ENCODE data around the gene PLPPR1. TPM values are rescaled to one million over a fixed set of nuclear protein-coding genes. Genes with fewer than 3 reads are reported as not detected.

The PLPPR1 gene
- total and polyA plus RNA-seq, 2 donors (not counting 3 experiments of a cell fraction or from before 2014, with no cell fraction given), result 0.18 to 0.50 TPM

DNA sequence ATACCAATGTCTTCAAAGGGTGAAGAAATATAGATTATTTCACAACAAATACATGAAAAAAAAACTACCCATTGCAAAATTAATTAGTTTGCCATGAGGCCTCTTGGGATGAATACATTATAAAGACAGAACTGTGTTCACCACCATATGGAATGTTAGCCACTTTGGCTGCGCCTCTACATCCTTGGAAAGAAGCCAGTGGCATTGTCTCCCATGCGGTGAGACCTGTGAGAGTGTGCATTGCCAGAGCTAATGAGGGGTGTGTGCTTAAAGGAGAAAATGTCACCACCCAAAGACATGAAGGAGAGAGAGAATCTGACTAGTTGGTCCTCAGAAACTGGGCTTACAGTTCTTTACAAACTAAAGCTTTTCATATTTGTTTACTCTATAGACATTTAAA, 110.6 kb downstream of the PLPPR1 start:
- H3K4me2 ChIP-seq (ENCODE audit: insufficient read depth, low read length), result no peak overlapping the region
- no peak for TF ChIP-seq MYC (IDR thresholded peaks at IDR 0.05; ENCODE audit: low read depth, low read length)
- H4K20me1 ChIP-seq (replicated peaks; ENCODE audit: control insufficient read depth, extremely low read depth, insufficient read depth, low read length), result no peaks in the 10 kb centered on the region
- no peak overlapping the region for H2AFZ ChIP-seq (ENCODE audit: low read depth, low read length)
- ChIA-PET POLR2A (no interaction called here), CTCF (no interaction called here)
- H3K9me1 ChIP-seq (replicated peaks; ENCODE audit: control insufficient read depth, extremely low read depth, insufficient read depth, low read length), result no peaks in the 10 kb centered on the region
- FAIRE-seq (no peak), DNase-seq (ENCODE audit: low read depth, low spot score) (no peak)
- peaks cover 0 to 1% of the 10 kb centered on the region in 2 experiments for H3K27me3 ChIP-seq (ENCODE audit: control insufficient read depth in 2 of 2, insufficient read depth in 2 of 2, low read length in 2 of 2)
- H3K27ac ChIP-seq (ENCODE audit: insufficient read depth, low read depth, low read length), result no peak overlapping the region
- no peaks in the 10 kb centered on the region for H3K9me3 ChIP-seq (replicated peaks; ENCODE audit: control insufficient read depth, insufficient read depth, low read length)
- H3K79me2 ChIP-seq (ENCODE audit: control insufficient read depth, insufficient read depth, low read length), result no peaks in the 10 kb centered on the region
- H3K4me3 ChIP-seq (replicated peaks in 1 of 3; ENCODE audit: insufficient read depth in 1 of 3, low read depth in 1 of 3, low read length in 3 of 3), result no peak overlapping the region
- H3K36me3 ChIP-seq (ENCODE audit: control insufficient read depth in 2 of 2, extremely low read depth in 1 of 2, insufficient read depth in 2 of 2, low read length in 2 of 2), result no peaks in the 10 kb centered on the region
- no peaks in the 10 kb centered on the region for H3K4me1 ChIP-seq (ENCODE audit: control insufficient read depth, extremely low read depth, insufficient read depth, low read length)
- intact Hi-C loops (cut with micrococcal nuclease), result no loop called here
- BruUV-seq (replicated peaks), result no TSS peak
- dilution Hi-C loops (cut with MboI; ENCODE audit: extremely low pct_ligation_motif_present, low sequenced_read_pairs), result no loop called here
- H3K9ac ChIP-seq (replicated peaks; ENCODE audit: extremely low read depth, insufficient read depth, low read length), result no peak overlapping the region

DNA sequence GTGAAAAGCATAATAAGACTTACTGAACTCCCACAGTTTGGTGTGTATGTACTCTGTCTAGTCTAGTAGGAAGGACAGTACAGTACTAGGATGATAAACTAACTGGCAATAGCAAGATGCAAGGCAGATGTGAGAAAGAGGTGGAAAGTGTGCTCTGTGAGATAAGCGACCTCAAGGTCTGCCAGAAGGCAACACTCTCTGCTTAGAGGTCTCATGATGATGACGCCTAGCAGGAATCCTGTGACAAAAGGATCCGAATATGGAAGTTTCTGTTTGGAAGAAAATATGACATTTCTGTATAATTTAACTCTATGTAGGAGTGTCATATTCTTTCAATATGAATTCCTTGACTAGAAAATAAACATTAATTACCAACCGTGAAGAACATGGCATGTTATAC, 112.2 kb downstream of the PLPPR1 start:
- BruUV-seq (replicated peaks), result no TSS peak
- no peak overlapping the region for H2AFZ ChIP-seq (ENCODE audit: low read depth, low read length)
- intact Hi-C loops (cut with micrococcal nuclease), result no loop called here
- H3K79me2 ChIP-seq (ENCODE audit: control insufficient read depth, insufficient read depth, low read length), result no peaks in the 10 kb centered on the region
- no peak overlapping the region for H3K4me3 ChIP-seq (replicated peaks in 1 of 3; ENCODE audit: insufficient read depth in 1 of 3, low read depth in 1 of 3, low read length in 3 of 3)
- no peaks in the 10 kb centered on the region for H3K9me3 ChIP-seq (replicated peaks; ENCODE audit: control insufficient read depth, insufficient read depth, low read length)
- ChIA-PET CTCF (interaction anchor here (0.9 kb wide), 1 partner anchor 19 kb away, joined by 3 read pairs; no protein-coding TSS in a partner anchor), POLR2A (no interaction called here)
- H3K9me1 ChIP-seq (replicated peaks; ENCODE audit: control insufficient read depth, extremely low read depth, insufficient read depth, low read length), result no peaks in the 10 kb centered on the region
- FAIRE-seq (no peak), DNase-seq (ENCODE audit: low read depth, low spot score) (no peak)
- no peaks in the 10 kb centered on the region for H4K20me1 ChIP-seq (replicated peaks; ENCODE audit: control insufficient read depth, extremely low read depth, insufficient read depth, low read length)
- peaks cover 0 to 1% of the 10 kb centered on the region in 2 experiments for H3K27me3 ChIP-seq (ENCODE audit: control insufficient read depth in 2 of 2, insufficient read depth in 2 of 2, low read length in 2 of 2)
- no peak overlapping the region for H3K4me2 ChIP-seq (ENCODE audit: insufficient read depth, low read length)
- H3K4me1 ChIP-seq (ENCODE audit: control insufficient read depth, extremely low read depth, insufficient read depth, low read length), result no peaks in the 10 kb centered on the region
- H3K36me3 ChIP-seq (ENCODE audit: control insufficient read depth in 2 of 2, extremely low read depth in 1 of 2, insufficient read depth in 2 of 2, low read length in 2 of 2), result no peaks in the 10 kb centered on the region
- no peak for TF ChIP-seq POLR2A (IDR thresholded peaks at IDR 0.05; ENCODE audit: low read depth, low read length)
- TF ChIP-seq FOS (IDR thresholded peaks at IDR 0.05; ENCODE audit: borderline replicate concordance, insufficient read depth, low read length), result no peak
- no peak for TF ChIP-seq MAX (IDR thresholded peaks at IDR 0.05; ENCODE audit: insufficient read depth, insufficient read length)
- TF ChIP-seq, protein P1, sequence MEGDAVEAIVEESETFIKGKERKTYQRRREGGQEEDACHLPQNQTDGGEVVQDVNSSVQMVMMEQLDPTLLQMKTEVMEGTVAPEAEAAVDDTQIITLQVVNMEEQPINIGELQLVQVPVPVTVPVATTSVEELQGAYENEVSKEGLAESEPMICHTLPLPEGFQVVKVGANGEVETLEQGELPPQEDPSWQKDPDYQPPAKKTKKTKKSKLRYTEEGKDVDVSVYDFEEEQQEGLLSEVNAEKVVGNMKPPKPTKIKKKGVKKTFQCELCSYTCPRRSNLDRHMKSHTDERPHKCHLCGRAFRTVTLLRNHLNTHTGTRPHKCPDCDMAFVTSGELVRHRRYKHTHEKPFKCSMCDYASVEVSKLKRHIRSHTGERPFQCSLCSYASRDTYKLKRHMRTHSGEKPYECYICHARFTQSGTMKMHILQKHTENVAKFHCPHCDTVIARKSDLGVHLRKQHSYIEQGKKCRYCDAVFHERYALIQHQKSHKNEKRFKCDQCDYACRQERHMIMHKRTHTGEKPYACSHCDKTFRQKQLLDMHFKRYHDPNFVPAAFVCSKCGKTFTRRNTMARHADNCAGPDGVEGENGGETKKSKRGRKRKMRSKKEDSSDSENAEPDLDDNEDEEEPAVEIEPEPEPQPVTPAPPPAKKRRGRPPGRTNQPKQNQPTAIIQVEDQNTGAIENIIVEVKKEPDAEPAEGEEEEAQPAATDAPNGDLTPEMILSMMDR (IDR thresholded peaks at IDR 0.05; ENCODE audit: extremely low read depth in 1 of 2, insufficient read depth in 1 of 2, low read depth in 1 of 2, low read length in 2 of 2), result no peak
- no peak for TF ChIP-seq GATA2 (IDR thresholded peaks at IDR 0.05; ENCODE audit: insufficient read depth, insufficient read length, low read depth, low read length)
- TF ChIP-seq EZH2 (IDR thresholded peaks at IDR 0.05; ENCODE audit: borderline replicate concordance, low read depth, low read length, severe bottlenecking), result no peak
- TF ChIP-seq MYC (IDR thresholded peaks at IDR 0.05; ENCODE audit: low read depth, low read length), result no peak
- no peak overlapping the region for H3K9ac ChIP-seq (replicated peaks; ENCODE audit: extremely low read depth, insufficient read depth, low read length)
- dilution Hi-C loops (cut with MboI; ENCODE audit: extremely low pct_ligation_motif_present, low sequenced_read_pairs), result no loop called here
- no peak overlapping the region for H3K27ac ChIP-seq (ENCODE audit: insufficient read depth, low read depth, low read length)
